Type B pancreatic cell (in vitro differentiated cells): ENCODE results near the gene TMEM120B. TPM values are rescaled to one million over a fixed set of nuclear protein-coding genes. Genes with fewer than 3 reads are reported as not detected.
"Not testable (repeated sequence)": the region's sequence is repeated elsewhere in the genome, so short reads cannot be mapped to it uniquely, and the experiment has no call there.

ENCODE experiments used
- DNase-seq: peaks from one replicate; pipeline ENCODE4 v3.0.0; 2021; ENCODE audit warnings: mixed read lengths; ENCODE audit not compliant: unreplicated experiment; ENCODE audit errors: extremely low spot score
- H3K27ac Mint-ChIP-seq: 2 replicates; pipeline ENCODE4 v1.8.0; 2021; ENCODE audit warnings: mild to moderate bottlenecking, mixed read lengths
- H3K27me3 Mint-ChIP-seq: 2 replicates; pipeline ENCODE4 v1.8.0; 2021; ENCODE audit warnings: mixed read lengths
- H3K36me3 Mint-ChIP-seq: 2 replicates; pipeline ENCODE4 v1.8.0; 2021; ENCODE audit warnings: mixed read lengths
- H3K4me1 Mint-ChIP-seq: one replicate; pipeline ENCODE4 v1.8.0; 2021; ENCODE audit warnings: mixed read lengths; ENCODE audit not compliant: unreplicated experiment
- H3K4me3 Mint-ChIP-seq: 2 replicates; pipeline ENCODE4 v1.8.0; 2021; ENCODE audit warnings: mild to moderate bottlenecking, mixed read lengths
- H3K9me3 Mint-ChIP-seq: 2 replicates; pipeline ENCODE4 v1.8.0; 2021; ENCODE audit warnings: mixed read lengths
- CTCF ChIP-seq: fragments of 200-600 bp; sonication (generic); conservative IDR thresholded peaks from 2 replicates; pipeline ENCODE4 v1.5.0; 2021; ENCODE audit warnings: antibody characterized with exemption, mild to moderate bottlenecking
- total RNA-seq: library from RNA; stranded (reverse); gene quantifications from 2 replicates; pipeline ENCODE4 v1.2.1, GENCODE V29; 2021; ENCODE audit warnings: low replicate concordance

TMEM120B gene
- total RNA-seq, 1 donor from 2014 or later = 14.0 TPM

DNA sequence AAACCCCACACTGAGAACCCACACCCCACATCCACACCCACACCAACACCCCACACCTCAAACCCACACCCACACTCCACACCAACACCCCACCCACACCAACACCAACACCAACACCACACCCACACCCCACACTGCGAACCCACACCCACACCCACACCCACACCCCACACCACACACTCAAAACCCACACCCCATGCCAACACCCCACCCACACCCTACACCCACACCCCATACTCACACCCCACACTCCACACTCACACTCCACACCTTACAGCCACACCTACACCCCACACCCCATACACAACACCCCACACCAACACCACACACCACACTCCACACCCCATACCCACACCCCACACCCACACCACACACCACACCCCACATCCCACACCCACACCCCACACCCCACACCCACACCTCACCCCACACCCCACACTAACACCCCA is 38.0 kb downstream of the TMEM120B start:
- DNase-seq = no peak
- no peak overlapping the region for H3K27ac Mint-ChIP-seq
- H3K27me3 Mint-ChIP-seq = no peaks in the 10 kb centered on the region
- TF ChIP-seq CTCF = no peak
- H3K9me3 Mint-ChIP-seq = no peaks in the 10 kb centered on the region
- H3K4me1 Mint-ChIP-seq = peaks cover 11% of the 10 kb centered on the region
- H3K4me3 Mint-ChIP-seq = no peak overlapping the region
- H3K36me3 Mint-ChIP-seq = peaks cover 4% of the 10 kb centered on the region

DNA sequence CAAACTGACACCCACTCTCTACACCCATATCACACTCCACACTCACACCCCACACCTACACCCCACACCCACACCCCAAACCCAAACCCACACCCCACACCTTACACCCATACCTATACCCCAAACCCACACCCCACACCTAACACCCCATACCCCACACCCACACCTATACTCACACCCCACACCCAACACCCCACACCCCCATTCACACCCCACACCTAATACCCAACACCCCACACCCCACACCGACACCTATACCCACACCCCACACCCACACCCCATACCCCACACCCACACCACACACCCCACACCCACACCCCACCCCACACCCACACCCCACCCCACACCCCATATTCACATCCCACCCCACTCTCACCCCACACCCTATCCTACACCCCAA is 38.5 kb downstream of the TMEM120B start:
- H3K27me3 Mint-ChIP-seq = no peaks in the 10 kb centered on the region
- no peak for DNase-seq

GRCh38 chr12:121751749-121752351 is 39.3 kb downstream of the TMEM120B start:
- TF ChIP-seq CTCF = no peak
- no peak for DNase-seq
- Mint-ChIP-seq H3K4me1 (peaks cover 11% of the 10 kb centered on the region), H3K27me3 (no peaks in the 10 kb centered on the region), H3K36me3 (peaks cover 4% of the 10 kb centered on the region), H3K4me3 (no peak overlapping the region), H3K27ac (no peak overlapping the region), H3K9me3 (no peaks in the 10 kb centered on the region)

More for the DNA sequence above, 38.5 kb downstream of the TMEM120B start:
- H3K27ac Mint-ChIP-seq = no peak overlapping the region
- peaks cover 4% of the 10 kb centered on the region for H3K36me3 Mint-ChIP-seq
- no peak overlapping the region for H3K4me3 Mint-ChIP-seq
- H3K4me1 Mint-ChIP-seq = peaks cover 11% of the 10 kb centered on the region
- no peak for TF ChIP-seq CTCF
- no peaks in the 10 kb centered on the region for H3K9me3 Mint-ChIP-seq

GRCh38 chr12:121753844-121754264 is 41.3 kb downstream of the TMEM120B start:
- H3K27ac Mint-ChIP-seq = no peak overlapping the region
- no peaks in the 10 kb centered on the region for H3K9me3 Mint-ChIP-seq
- no peak for DNase-seq
- peaks cover 4% of the 10 kb centered on the region for H3K36me3 Mint-ChIP-seq
- no peak overlapping the region for H3K4me3 Mint-ChIP-seq
- H3K27me3 Mint-ChIP-seq = no peaks in the 10 kb centered on the region
- no peak for TF ChIP-seq CTCF
- H3K4me1 Mint-ChIP-seq = peaks cover 4% of the 10 kb centered on the region

DNA sequence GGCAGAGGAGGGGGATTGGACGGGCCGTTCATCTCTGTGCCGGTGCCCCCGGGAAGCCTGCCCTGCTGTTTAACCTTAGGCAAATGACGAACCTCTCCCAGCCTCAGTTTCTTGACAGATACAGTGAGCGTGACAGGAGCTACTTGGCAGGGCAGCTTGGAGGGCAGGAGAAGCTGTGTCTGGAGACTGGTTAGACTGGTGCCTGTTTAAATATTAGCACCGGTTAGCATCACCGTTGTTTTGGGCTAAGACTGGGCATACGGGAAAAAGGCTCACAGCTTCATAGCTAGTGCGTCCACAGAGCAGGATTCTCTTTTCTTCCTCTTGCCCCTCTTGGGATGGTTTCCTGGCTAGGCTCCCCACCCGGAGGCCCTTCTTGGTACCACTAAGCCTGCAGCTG is 42.3 kb downstream of the TMEM120B start:
- H3K36me3 Mint-ChIP-seq = peaks cover 4% of the 10 kb centered on the region
- H3K27ac Mint-ChIP-seq = no peak overlapping the region
- H3K4me1 Mint-ChIP-seq = no peaks in the 10 kb centered on the region
- no peak overlapping the region for H3K4me3 Mint-ChIP-seq
- no peak for TF ChIP-seq CTCF
- DNase-seq = no peak
- H3K27me3 Mint-ChIP-seq = no peaks in the 10 kb centered on the region
- no peaks in the 10 kb centered on the region for H3K9me3 Mint-ChIP-seq

GRCh38 chr12:121755591-121755990 is 43.0 kb downstream of the TMEM120B start:
- TF ChIP-seq CTCF = no peak
- Mint-ChIP-seq H3K9me3 (no peaks in the 10 kb centered on the region), H3K27me3 (no peaks in the 10 kb centered on the region), H3K4me1 (no peaks in the 10 kb centered on the region), H3K36me3 (peaks cover 4% of the 10 kb centered on the region), H3K4me3 (no peak overlapping the region), H3K27ac (no peak overlapping the region)
- DNase-seq = no peak

DNA sequence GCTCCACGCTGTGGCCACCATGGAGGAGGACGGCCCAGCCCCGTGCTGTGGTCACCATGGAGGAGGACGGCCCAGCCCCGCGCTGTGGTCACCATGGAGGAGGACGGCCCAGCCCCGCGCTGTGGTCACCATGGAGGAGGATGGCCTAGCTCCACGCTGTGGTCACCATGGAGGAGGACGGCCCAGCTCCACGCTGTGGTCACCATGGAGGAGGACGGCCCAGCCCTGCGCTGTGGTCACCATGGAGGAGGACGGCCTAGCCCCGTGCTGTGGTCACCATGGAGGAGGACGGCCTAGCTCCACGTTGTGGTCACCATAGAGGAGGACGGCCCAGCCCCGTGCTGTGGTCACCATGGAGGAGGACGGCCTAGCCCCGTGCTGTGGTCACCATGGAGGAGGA is 46.0 kb downstream of the TMEM120B start:
- H3K9me3 Mint-ChIP-seq, H3K4me3 Mint-ChIP-seq, H3K27me3 Mint-ChIP-seq, H3K27ac Mint-ChIP-seq, DNase-seq, H3K36me3 Mint-ChIP-seq: not testable (repeated sequence)
- H3K4me1 Mint-ChIP-seq = peaks cover 12% of the 10 kb centered on the region
